Liver (tissue), 3 donors: ENCODE data around the gene DDIT4.

Experiments used
- HNF4A ChIP-seq, 2 donors: conservative IDR thresholded peaks; 2 replicates each; pipeline ENCODE4 v1.6.1; 2016; ENCODE audit warnings: antibody characterized with exemption in 2 of 2, mild to moderate bottlenecking in 2 of 2
- JUND ChIP-seq, 2 donors: IDR thresholded peaks; 2 replicates each; pipeline ENCODE4 v1.6.1; 2016; ENCODE audit warnings: antibody characterized with exemption in 2 of 2
- REST ChIP-seq: IDR thresholded peaks from 2 replicates; pipeline ENCODE4 v1.6.1; 2016; ENCODE audit warnings: antibody characterized with exemption, mild to moderate bottlenecking
- TAF1 ChIP-seq: conservative IDR thresholded peaks from 2 replicates; pipeline ENCODE4 v1.6.1; 2016; ENCODE audit warnings: antibody characterized with exemption, mild to moderate bottlenecking
- YY1 ChIP-seq: IDR thresholded peaks from 2 replicates; pipeline ENCODE4 v1.6.1; 2016; ENCODE audit warnings: antibody characterized with exemption, mild to moderate bottlenecking
- TF ChIP-seq, protein P1 (sequence below): fragments of 150-350 bp; IDR thresholded peaks from 2 replicates; pipeline ENCODE4 v1.5.1; 2017; ENCODE audit warnings: improper control_type of control experiment, low read depth, low read length; ENCODE audit not compliant: missing input control
- donor health status: healthy.
- donor health status: healthy.

- TF ChIP-seq, protein P1, sequence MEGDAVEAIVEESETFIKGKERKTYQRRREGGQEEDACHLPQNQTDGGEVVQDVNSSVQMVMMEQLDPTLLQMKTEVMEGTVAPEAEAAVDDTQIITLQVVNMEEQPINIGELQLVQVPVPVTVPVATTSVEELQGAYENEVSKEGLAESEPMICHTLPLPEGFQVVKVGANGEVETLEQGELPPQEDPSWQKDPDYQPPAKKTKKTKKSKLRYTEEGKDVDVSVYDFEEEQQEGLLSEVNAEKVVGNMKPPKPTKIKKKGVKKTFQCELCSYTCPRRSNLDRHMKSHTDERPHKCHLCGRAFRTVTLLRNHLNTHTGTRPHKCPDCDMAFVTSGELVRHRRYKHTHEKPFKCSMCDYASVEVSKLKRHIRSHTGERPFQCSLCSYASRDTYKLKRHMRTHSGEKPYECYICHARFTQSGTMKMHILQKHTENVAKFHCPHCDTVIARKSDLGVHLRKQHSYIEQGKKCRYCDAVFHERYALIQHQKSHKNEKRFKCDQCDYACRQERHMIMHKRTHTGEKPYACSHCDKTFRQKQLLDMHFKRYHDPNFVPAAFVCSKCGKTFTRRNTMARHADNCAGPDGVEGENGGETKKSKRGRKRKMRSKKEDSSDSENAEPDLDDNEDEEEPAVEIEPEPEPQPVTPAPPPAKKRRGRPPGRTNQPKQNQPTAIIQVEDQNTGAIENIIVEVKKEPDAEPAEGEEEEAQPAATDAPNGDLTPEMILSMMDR = no peak
- TF ChIP-seq JUND (IDR thresholded peaks at IDR 0.05) (no peak), TAF1 (no peak), YY1 (no peak), HNF4A (conservative IDR thresholded peaks at IDR 0.05) (peak in 1 of 2 donors; percentile 51), REST (no peak)
Observed at GRCh38 chr10:72276421-72277339, 3.0 kb downstream of the DDIT4 start.
